ENCODE results near the gene ACOT7.

Gene ACOT7

GRCh38 chr1:6359216-6360116 is 34.1 kb downstream of the ACOT7 start:
- DNase-seq, result peak; percentile 51

GRCh38 chr1:6358757-6359201 is 34.8 kb downstream of the ACOT7 start:
- peak; percentile 43 for DNase-seq

- DNase-seq, result no peak
Measured at GRCh38 chr1:6358144-6358624, 35.4 kb downstream of the ACOT7 start.

GRCh38 chr1:6357243-6357936 is 36.2 kb downstream of the ACOT7 start:
- no peak for DNase-seq

- DNase-seq, result no peak
Measured at GRCh38 chr1:6355621-6356020, 37.9 kb downstream of the ACOT7 start.

GRCh38 chr1:6354659-6355317 is 38.8 kb downstream of the ACOT7 start:
- no peak for DNase-seq

- DNase-seq, result no peak
Measured at GRCh38 chr1:6353955-6354658, 39.5 kb downstream of the ACOT7 start.

GRCh38 chr1:6353619-6353954 is 40.0 kb downstream of the ACOT7 start:
- no peak for DNase-seq

GRCh38 chr1:6352138-6352563 is 41.4 kb downstream of the ACOT7 start:
- no peak for DNase-seq

- DNase-seq, result no peak
Measured at GRCh38 chr1:6351480-6352137, 42.0 kb downstream of the ACOT7 start.

- no peak for DNase-seq
Measured at GRCh38 chr1:6350416-6351088, 43.0 kb downstream of the ACOT7 start.

- no peak for DNase-seq
Measured at GRCh38 chr1:6349254-6349943, 44.2 kb downstream of the ACOT7 start.

GRCh38 chr1:6348511-6349191 is 44.9 kb downstream of the ACOT7 start:
- DNase-seq, result peak; percentile 36

GRCh38 chr1:6347641-6348487 is 45.7 kb downstream of the ACOT7 start:
- peak; percentile 69 for DNase-seq

- no peak for DNase-seq
Measured at GRCh38 chr1:6345460-6345859, 48.1 kb downstream of the ACOT7 start.

GRCh38 chr1:6345009-6345408 is 48.6 kb downstream of the ACOT7 start:
- DNase-seq, result no peak

- DNase-seq, result peak; percentile 56
Measured at GRCh38 chr1:6343506-6344405, 49.8 kb downstream of the ACOT7 start.

GRCh38 chr1:6342056-6342455 is 51.5 kb downstream of the ACOT7 start:
- DNase-seq, result no peak

Measured in stimulated activated CD4-positive, alpha-beta T cell treated with anti-CD3 and anti-CD28 coated beads, Interleukin-4, amount 100 ng/mL, for 24 hours (primary cell).